GM12875 (cell line): ENCODE results near the gene LIMK2.

Experiments
- H3K4me3 ChIP-seq: one replicate; pipeline ENCODE4 v1.5.1; 2011; ENCODE audit warnings: low read depth, low read length, control low read depth
- CTCF ChIP-seq: IDR thresholded peaks from 2 replicates; pipeline ENCODE4 v1.5.1; 2011; ENCODE audit warnings: low read depth, mild to moderate bottlenecking, control low read depth, inconsistent platforms, low read length, moderate library complexity, borderline replicate concordance; ENCODE audit not compliant: insufficient read depth

Gene LIMK2

GRCh38 chr22:31248138-31248745 lies 36.1 kb downstream of the LIMK2 start:
- no peak overlapping the region for H3K4me3 ChIP-seq

DNA sequence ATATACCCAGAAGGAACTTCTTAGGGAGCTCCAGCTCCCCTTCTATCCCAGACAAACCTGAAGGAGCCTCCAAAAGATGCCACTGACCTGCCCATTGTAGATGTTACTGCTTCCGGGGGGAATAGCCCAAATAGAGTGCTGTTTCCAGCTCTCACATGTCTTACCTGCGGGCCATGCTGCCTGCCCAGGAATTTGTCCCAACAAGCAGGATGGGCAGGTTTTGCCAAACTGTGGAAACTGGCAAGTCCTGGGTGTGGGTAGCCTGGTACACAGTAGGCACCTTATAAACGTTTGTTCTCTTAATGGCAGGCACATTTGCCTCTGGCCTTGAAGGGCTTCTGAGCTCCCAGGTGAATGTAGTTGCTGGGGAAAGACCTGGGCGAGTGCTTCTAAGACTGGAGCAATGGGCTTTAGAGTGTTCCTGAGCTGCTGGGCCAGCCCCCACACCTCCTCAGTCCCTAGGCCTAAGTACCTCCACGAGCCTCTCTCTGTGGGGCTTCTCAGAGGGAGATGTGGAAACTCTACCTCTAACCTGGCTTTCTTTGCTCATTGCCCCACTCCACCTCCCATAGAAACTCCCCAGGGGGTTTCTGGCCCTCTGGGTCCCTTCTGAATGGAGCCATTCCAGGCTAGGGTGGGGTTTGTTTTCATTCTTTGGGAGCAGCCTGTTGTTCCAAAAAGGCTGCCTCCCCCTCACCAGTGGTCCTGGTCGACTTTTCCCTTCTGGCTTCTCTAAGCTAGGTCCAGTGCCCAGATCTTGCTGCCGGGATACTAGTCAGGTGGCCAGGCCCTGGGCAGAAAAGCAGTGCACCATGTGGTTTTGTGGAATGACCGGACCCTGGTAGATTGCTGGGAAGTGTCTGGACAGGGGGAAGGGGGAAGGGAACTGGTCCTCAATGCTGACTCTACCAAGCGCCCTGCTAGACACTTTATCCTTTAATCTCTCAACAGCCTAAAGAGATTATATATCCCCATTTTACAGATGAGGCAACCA lies 37.2 kb downstream of the LIMK2 start:
- H3K4me3 ChIP-seq, result no peak overlapping the region
- no peak for TF ChIP-seq CTCF

More at GRCh38 chr22:31248138-31248745, 36.1 kb downstream of the LIMK2 start:
- TF ChIP-seq CTCF, result no peak

GRCh38 chr22:31250740-31251600 lies 38.9 kb downstream of the LIMK2 start:
- H3K4me3 ChIP-seq, result no peak overlapping the region
- no peak for TF ChIP-seq CTCF

DNA sequence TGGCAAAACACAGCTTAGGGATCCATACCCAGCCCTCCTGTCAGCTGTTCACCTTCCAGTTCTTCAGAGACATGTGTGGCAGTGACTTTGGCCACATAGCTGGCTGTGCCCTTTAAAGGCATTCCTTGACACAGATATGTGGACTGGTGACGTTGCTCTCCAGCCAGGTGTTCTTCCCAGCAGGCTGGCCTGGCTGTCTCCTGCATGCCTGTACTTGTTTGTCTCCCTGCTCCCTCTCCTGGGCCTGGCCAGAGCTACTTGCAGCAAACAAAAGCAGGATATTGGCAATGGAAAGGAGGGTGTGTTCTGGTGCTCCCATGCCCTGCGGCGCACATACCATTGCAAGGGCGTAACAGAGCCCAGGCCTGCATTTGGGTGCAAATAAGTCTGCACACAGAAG lies 41.9 kb downstream of the LIMK2 start:
- no peak overlapping the region for H3K4me3 ChIP-seq
- no peak for TF ChIP-seq CTCF

DNA sequence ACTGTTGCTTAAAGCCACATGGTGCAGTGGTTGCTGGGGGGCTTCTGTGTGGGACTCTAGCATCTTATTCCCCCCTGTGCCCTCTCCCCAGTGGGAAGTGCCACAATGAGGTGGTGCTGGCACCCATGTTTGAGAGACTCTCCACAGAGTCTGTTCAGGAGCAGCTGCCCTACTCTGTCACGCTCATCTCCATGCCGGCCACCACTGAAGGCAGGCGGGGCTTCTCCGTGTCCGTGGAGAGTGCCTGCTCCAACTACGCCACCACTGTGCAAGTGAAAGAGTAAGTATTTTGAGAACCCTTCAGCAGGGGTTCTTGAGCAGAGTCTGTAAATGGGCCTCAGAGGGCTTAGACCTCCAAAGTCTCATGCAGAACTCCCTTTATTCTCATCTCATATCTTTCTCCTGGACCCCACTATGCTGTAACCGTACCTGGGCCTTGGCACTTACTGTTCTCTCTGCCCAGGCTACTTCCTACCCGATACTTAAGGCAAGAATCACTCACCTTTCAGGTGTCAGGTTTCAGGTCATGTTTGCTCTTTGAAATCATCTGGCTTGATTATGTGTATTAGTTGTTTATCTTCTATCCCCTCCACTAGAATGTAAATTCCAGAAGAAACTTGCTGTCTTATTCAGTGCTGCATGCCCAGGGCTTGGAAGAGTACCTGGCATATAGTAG lies 47.8 kb downstream of the LIMK2 start:
- no peak for TF ChIP-seq CTCF
- no peak overlapping the region for H3K4me3 ChIP-seq

- H3K4me3 ChIP-seq, result no peak overlapping the region
- TF ChIP-seq CTCF, result no peak
Measured at GRCh38 chr22:31260474-31260856, 48.4 kb downstream of the LIMK2 start.
